ENCODE measurements around the gene FER.
A peak's percentile ranks its signal among the peaks of the same experiment; 100 is the strongest.
"Not testable (repeated sequence)": the region's sequence is repeated elsewhere in the genome, so short reads cannot be mapped to it uniquely, and the experiment has no call there.

FER gene

DNA sequence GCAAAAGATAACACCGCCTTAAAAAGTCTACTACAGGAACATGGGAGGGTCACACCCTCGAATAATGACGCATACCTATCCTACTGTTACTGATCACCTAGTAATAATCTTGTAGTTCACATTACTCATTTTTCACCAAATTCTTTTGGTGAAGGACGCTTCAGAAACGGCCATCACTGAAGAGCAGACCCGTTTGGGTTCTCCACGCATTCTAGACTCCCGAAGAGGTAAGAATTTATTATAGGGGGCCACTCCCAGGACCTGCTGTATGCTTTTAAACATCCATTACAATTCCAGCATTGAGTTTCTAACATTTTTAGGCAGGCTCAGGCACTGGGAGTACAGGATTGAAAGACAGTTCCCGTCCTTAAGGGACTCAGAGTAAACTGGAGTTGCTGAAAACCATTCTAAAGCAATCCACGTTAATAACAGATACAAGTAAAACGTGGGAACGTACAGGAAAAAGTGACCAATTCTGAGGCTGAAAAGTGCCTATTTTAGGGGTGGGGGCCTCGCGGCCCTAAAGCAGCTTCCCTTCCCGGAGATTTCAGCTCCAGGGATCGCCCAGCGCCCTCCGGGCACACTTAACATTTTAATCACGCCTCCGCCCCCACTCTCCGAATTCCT, at the start of gene FER:
TSS of gene FER (plus strand) at position 124 of the 627 bp plus-strand sequence. CDS start 50,286 bp downstream, outside the sequence.
- H3K27ac ChIP-seq, result peak within 1 kb of the TSS; percentile 98
- peak; percentile 80 for DNase-seq (ENCODE audit: low read depth, low spot score)

DNA sequence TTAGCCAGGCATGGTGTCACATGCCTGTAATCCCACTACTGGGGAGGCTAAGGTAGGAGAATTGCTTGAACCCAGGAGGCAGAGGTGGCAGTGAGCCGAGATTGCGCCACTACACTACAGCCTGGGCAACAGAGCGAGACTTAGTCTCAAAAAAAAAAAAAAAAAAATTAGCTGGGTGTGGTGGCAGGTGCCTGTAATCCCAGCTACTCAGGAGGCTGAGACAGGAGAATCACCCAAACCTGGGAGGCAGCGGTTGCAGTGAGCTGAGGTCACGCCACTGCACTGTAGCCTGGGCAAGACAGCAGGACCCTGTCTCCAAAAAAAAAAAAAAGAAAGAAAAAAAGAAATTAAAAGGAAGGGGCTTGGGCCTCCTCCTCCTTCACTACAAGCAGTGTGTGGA, 47.3 kb upstream of the FER start:
- not testable (repeated sequence) for DNase-seq (ENCODE audit: low read depth, low spot score); H3K27ac ChIP-seq

DNA sequence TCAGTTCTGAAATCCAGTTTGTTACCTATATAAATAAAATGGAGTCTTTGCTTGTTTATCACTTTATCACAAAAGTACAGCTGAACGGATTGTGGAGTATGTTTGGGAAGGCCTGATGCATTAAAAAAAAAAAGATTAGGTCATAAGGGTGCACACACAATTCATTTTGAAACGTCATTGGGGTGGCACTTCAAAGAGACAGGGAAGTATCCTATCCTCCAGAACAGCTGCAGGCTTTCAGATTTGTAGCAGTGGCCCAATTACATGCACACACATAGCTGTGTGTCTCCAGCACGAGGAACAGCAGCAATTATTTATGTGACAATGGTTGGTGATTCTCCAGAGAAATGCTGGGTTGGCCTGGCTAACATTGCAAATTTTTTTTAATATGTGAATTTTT, 46.8 kb upstream of the FER start:
- no peak for DNase-seq (ENCODE audit: low read depth, low spot score)
- no peak overlapping the region for H3K27ac ChIP-seq

- no peak for DNase-seq (ENCODE audit: low read depth, low spot score)
- no peak overlapping the region for H3K27ac ChIP-seq
Measured at GRCh38 chr5:108702546-108702945, 45.2 kb upstream of the FER start.

DNA sequence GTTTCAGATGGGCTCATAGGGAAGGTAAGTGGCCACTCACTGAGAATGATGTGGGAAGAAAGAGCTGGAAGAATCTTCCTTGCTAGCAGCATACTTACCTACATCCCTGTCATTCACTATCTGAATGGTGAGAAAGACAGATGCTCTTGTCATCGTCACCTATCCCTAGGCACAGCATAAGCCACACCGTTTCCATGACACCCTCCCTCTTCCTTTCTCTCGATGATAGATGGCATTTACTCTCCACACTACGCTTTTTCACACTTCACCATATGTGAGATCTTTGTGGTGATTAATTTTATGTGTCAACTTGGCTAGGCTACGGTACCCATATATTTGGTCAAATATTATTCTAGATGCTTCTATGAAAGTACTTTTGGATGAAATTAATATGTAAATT, 44.4 kb upstream of the FER start:
- DNase-seq (ENCODE audit: low read depth, low spot score), result no peak
- H3K27ac ChIP-seq, result no peak overlapping the region

GRCh38 chr5:108707141-108707540, 40.6 kb upstream of the FER start:
- DNase-seq (ENCODE audit: low read depth, low spot score), result no peak
- no peak overlapping the region for H3K27ac ChIP-seq

- H3K27ac ChIP-seq, result no peak overlapping the region
- no peak for DNase-seq (ENCODE audit: low read depth, low spot score)
Measured at GRCh38 chr5:108711898-108712297, 35.8 kb upstream of the FER start.

- DNase-seq (ENCODE audit: low read depth, low spot score), result no peak
- H3K27ac ChIP-seq, result no peak overlapping the region
Measured at GRCh38 chr5:108715408-108715807, 32.3 kb upstream of the FER start.

GRCh38 chr5:108720391-108720790, 27.3 kb upstream of the FER start:
- no peak for DNase-seq (ENCODE audit: low read depth, low spot score)
- H3K27ac ChIP-seq, result no peak overlapping the region

GRCh38 chr5:108726446-108727235, 21.1 kb upstream of the FER start:
- H3K27ac ChIP-seq, result peak overlapping the region; percentile 91
- DNase-seq (ENCODE audit: low read depth, low spot score), result no peak

DNA sequence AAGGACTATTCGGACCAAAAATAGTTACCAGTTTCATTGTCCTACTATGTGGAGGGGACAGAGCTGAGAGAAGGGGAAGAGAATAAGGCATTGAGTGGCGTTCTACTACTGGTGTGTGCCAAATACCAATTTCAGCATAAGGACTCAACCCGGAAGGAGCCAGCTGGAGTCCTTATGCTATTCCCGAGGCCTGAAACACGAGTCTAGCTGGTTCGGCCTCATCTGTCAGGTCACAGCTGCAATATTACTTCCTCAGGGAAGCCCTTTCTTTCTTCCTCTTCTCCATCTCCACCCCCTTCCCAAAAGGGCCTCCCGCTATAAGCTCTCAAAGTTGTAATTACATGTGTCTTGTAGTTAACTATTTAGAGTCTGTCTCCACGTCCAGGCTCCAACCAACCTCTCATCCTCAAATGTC, 20.5 kb upstream of the FER start:
- peak overlapping the region; percentile 91 for H3K27ac ChIP-seq
- DNase-seq (ENCODE audit: low read depth, low spot score), result no peak

- DNase-seq (ENCODE audit: low read depth, low spot score), result no peak
Measured at GRCh38 chr5:108727651-108728565, 19.8 kb upstream of the FER start.

GRCh38 chr5:108728566-108729241, 19.0 kb upstream of the FER start:
- H3K27ac ChIP-seq, result peak overlapping the region; percentile 91
- no peak for DNase-seq (ENCODE audit: low read depth, low spot score)

More at GRCh38 chr5:108727651-108728565, 19.8 kb upstream of the FER start:
- peak overlapping the region; percentile 91 for H3K27ac ChIP-seq

GRCh38 chr5:108729242-108729615, 18.5 kb upstream of the FER start:
- no peak for DNase-seq (ENCODE audit: low read depth, low spot score)
- H3K27ac ChIP-seq, result no peak overlapping the region

DNA sequence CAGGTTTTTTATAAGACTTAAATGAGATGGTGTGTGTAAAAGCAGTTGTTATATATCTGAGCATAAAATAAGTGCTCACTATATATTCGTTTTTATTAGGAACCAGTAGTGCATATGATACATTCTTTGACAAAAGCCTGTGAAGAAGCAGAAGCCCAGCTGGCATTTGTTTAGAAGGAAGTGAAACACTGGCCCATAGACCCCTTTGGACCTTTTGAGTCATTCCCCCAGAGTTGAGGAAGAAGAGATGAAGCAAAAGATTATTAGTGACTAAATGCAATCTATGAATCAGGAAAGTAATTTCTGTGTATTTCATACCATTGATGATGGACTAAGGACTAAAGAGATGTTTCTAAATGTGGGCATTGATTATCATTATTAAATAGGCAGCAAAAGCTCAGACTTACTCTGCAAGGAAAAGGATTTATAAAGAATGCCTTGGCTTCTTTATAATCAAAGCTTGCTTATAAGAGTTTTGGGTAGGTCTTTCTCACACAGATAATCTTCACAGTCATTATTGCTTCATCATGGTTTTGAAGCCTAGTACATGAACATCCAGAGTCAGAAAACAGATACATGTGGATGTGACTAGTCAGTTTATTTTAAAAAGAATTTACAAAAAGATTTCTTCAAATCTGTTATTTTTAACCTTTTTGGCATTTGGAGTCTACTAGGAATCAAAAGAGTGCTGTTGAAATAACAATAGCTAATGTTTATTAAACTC, 16.9 kb upstream of the FER start:
- no peak overlapping the region for H3K27ac ChIP-seq
- no peak for DNase-seq (ENCODE audit: low read depth, low spot score)

- no peak for DNase-seq (ENCODE audit: low read depth, low spot score)
- H3K27ac ChIP-seq, result no peak overlapping the region
Measured at GRCh38 chr5:108735790-108736189, 11.9 kb upstream of the FER start.

DNA sequence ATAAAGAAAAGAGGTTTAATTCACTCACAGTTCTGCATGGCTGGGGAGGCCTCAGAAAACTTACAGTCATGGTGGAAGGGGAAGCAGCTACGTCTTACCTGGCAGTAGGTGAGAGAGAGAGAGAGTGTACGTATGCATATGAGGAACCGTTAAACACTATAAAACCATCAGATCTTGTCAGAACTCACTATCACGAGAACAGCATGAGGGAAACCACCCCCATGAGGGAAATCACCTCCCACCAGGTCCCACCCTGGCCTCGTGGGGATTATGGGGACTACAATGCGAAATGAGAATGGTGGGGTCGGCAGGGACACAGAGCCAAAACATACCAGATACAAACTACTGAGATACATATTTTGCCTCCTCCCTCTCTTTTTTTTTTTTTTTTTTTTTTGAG, 10.8 kb upstream of the FER start:
- no peak for DNase-seq (ENCODE audit: low read depth, low spot score)

DNA sequence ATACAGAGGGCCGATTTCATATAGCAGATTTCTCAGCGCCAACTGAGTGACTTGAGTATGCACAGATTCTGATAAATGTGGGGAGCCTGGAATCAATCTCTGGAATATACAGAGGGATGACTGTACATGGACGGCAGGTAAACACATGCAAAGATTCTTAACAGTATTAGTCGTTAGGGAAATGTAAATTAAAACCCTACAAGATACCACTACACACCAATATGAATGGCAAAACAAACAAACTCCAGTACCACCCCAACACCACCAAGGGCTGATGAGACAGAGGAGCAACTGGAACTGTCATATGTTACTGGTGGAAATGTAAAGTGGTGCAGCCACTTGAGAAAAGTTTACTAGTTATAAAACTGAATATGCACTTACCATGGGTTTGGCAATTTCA, 8.3 kb upstream of the FER start:
- H3K27ac ChIP-seq, result no peak overlapping the region
- no peak for DNase-seq (ENCODE audit: low read depth, low spot score)

More for the DNA sequence above, 10.8 kb upstream of the FER start:
- no peak overlapping the region for H3K27ac ChIP-seq

GRCh38 chr5:108739906-108740305, 7.8 kb upstream of the FER start:
- DNase-seq (ENCODE audit: low read depth, low spot score), result no peak
- H3K27ac ChIP-seq, result no peak overlapping the region

- H3K27ac ChIP-seq, result no peak overlapping the region
Measured at GRCh38 chr5:108743319-108743718, 4.4 kb upstream of the FER start.

More at GRCh38 chr5:108743319-108743718, 4.4 kb upstream of the FER start:
- no peak for DNase-seq (ENCODE audit: low read depth, low spot score)
